Activated T-cell treated with anti-CD3 and anti-CD28 coated beads for 24 hours (primary cell): Measurements from ENCODE around the gene MLPH.

Experiments
- DNase-seq: peaks from one replicate; pipeline ENCODE4 v3.0.0-alpha.2; 2020; ENCODE audit warnings: low read depth

The MLPH gene

GRCh38 chr2:237568121-237568660 lies 81.1 kb downstream of the MLPH start:
- no peak for DNase-seq

- no peak for DNase-seq
Observed at GRCh38 chr2:237569041-237569440, 82.0 kb downstream of the MLPH start.

GRCh38 chr2:237569896-237570295 lies 82.8 kb downstream of the MLPH start:
- no peak for DNase-seq

GRCh38 chr2:237570776-237571335 lies 83.8 kb downstream of the MLPH start:
- no peak for DNase-seq

GRCh38 chr2:237571551-237571950 lies 84.5 kb downstream of the MLPH start:
- no peak for DNase-seq

GRCh38 chr2:237572021-237572741 lies 85.1 kb downstream of the MLPH start:
- peak; percentile 82 for DNase-seq

- no peak for DNase-seq
Observed at GRCh38 chr2:237572742-237573101, 85.7 kb downstream of the MLPH start.

- no peak for DNase-seq
Observed at GRCh38 chr2:237573721-237574415, 86.8 kb downstream of the MLPH start.

GRCh38 chr2:237574467-237574866 lies 87.4 kb downstream of the MLPH start:
- no peak for DNase-seq

GRCh38 chr2:237574894-237575868 lies 88.1 kb downstream of the MLPH start:
- DNase-seq, result no peak

GRCh38 chr2:237575869-237576862 lies 89.1 kb downstream of the MLPH start:
- DNase-seq, result no peak

- DNase-seq, result no peak
Observed at GRCh38 chr2:237576974-237577373, 89.9 kb downstream of the MLPH start.

GRCh38 chr2:237577458-237577857 lies 90.4 kb downstream of the MLPH start:
- no peak for DNase-seq

- no peak for DNase-seq
Observed at GRCh38 chr2:237577956-237578870, 91.2 kb downstream of the MLPH start.

GRCh38 chr2:237581326-237581725 lies 94.3 kb downstream of the MLPH start:
- DNase-seq, result no peak

- DNase-seq, result peak; percentile 40
Observed at GRCh38 chr2:237581751-237582746, 95.0 kb downstream of the MLPH start.

- no peak for DNase-seq
Observed at GRCh38 chr2:237583385-237584295, 96.6 kb downstream of the MLPH start.
